HG03520 (cell line): ENCODE data around the gene WASHC3.
A peak's percentile ranks its signal among the peaks of the same experiment; 100 is the strongest.
"Not testable (repeated sequence)": the region's sequence is repeated elsewhere in the genome, so short reads cannot be mapped to it uniquely, and the experiment has no call there.

Experiments used
- ATAC-seq: cut with Tn5 transposase; IDR thresholded peaks from one replicate; pipeline ENCODE4 v1.9.1; 2021; ENCODE audit warnings: mild to moderate bottlenecking, moderate library complexity; ENCODE audit not compliant: unreplicated experiment

WASHC3 gene

GRCh38 chr12:102061560-102062418 is at the start of gene WASHC3:
Gene WASHC3 (minus strand): TSS chr12:102061991. CDS start chr12:102061962, 29 bp downstream.
- ATAC-seq: peak; percentile 89

DNA sequence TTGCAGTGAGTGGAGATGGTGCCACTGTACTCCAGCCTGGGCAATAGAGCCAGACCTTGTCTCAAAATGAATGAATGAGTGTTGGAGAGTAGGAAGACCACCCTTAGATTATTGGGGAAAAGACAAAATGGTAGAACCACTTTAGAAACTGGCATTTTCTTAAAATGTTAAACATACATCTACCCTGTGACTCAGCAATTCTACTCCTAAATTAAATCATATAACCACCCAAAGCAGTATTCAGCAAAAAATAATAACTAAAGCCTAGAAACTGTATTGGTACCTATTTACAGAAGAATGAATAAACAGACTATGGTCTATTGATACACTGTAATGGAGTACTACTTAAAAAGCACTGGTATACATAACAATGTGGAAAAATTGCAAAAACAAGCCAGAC is 49.0 kb upstream of the WASHC3 start:
- no peak for ATAC-seq

DNA sequence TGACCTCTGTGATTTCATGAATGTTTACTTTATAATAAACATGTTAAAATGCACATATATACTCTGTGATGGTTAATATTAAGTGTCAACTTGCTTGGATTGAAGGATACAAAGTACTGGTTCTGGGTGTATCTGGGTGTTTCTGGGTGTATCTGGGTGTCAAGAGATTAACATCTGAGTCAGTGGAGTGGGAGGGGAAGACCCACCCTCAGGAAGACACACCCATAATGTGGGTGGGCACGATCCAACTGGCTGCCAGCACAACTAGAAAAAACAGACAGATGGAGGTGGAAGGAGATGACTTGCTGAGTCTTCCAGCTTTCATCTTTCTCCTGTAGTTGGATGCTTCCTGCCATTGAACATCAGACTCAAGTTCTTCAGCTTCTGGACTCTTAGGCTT is 46.2 kb upstream of the WASHC3 start:
- no peak for ATAC-seq

DNA sequence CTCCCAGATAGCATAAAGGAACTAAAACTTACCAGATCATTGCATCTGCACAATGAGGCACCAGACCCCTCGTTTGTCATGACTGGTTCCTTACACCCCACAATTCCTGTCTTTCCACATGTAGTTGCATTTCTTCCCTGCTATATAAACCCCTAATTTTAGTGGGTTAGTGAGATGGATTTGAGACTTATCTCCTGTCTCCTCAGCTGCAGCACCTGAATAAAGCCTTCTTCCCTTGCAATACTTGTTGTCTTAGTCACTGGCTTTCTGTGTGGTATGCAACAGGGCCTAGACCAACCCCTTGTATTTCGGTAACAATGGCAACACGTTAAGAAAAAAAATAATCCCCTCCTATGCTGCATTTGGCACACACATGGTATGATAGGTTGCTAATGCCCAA is 45.1 kb upstream of the WASHC3 start:
- no peak for ATAC-seq

DNA sequence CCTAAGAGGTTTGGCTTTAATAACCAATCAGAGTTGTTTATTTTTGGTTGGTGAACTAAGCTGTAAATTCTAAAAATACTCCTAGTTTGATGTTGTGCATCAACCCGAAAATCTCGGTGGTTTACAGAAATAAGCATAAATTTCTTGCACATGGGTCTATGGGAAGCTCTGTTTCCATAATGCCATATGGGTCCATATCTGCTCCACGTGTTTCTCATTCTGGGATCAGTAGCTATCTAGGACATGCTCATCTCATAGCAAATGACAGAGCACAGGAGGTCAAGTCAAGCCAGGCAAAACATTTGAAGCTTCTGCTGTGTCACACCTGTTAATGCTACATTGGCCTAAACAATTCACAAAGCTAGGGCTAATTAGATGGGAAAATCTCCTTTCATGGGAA is 35.1 kb upstream of the WASHC3 start:
- no peak for ATAC-seq

DNA sequence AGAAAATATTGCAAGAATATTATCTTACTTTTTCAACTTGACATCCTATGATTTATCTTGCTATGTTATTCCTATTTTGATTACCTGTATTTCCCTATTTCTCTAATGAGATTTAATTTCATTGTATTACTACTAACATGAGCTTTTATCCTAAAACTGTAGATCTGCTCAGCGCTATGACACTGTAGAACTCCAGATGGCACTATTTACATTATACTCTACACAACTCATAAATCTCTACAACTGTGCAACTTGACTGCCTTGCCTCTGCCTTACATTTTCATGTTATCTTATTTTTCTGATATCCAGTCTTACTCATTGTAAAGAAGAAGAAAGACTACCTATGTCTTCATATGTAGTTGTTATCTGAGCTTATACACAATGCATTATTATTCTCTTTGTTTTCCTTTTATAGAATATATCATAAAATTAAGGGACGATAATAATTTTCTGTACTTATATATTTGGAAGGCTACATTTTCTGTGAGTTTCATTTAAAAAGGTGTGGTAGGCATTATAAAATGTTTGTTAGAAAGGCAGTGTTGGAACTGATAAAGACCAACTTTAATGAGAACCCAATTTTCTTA is 34.0 kb upstream of the WASHC3 start:
- ATAC-seq: peak; percentile 55

DNA sequence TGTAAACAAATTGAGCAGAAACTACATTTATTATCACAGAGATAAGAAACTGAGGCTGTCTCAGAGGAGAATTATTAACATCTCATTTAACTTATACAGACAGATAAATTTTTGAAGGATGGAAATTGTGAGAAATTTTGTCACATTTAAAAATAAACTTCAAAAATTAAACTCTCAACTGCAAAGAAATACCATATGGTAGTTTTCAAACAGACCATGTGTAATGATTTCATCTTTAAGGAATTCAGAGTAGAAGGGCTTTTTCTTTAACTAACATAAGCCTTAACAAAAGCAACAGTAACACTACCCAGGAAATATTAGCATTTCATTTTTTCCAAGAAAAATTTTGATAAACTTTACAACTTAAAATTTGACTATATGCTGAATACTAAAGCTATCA is 31.5 kb upstream of the WASHC3 start:
- ATAC-seq: no peak

GRCh38 chr12:102089228-102089835 is 27.5 kb upstream of the WASHC3 start:
- ATAC-seq: not testable (repeated sequence)

GRCh38 chr12:102080842-102081241 is 19.1 kb upstream of the WASHC3 start:
- ATAC-seq: no peak

- not testable (repeated sequence) for ATAC-seq
These were observed 10.3 kb upstream of the WASHC3 start for GRCh38 chr12:102072092-102072491.

DNA sequence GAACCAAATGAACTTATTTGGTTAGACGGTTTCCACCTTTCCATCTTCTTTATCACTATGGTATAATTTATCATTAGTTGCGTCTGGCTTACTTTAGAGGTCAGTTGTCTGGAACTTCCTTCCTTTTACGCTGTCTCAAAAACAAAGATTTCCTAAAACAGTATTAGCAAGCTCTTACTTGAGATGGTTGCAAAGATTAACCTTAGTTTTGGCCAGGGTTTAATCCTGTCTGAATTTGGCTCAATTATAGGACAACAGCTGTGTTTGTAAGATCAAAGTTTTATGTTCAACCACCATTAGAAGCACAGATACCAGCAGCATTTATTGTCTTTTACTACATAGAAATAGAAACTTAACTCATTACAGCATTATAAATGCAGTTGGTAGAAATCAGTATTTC is 7.9 kb upstream of the WASHC3 start:
- ATAC-seq: no peak

- ATAC-seq: no peak
These were observed 5.9 kb upstream of the WASHC3 start for GRCh38 chr12:102067574-102068258.

DNA sequence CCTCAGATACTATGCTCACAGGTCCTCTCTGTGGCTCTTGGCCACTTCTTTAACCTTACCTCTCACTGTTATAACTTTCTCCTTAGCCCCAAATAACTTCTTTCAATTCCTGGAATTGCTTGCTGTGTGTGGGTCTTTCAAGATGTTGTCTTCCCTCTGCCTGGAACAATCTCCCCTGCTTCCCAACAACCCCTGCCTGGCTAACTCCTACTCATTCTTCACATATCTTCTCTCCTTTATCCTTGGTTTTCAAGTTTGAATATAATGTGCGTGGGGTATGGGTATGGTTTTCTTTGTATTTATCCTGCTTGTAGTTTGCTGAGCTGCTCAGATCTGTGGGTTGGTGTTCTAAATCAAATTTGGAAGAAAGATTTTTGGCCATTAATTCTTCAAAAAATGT is 2.7 kb upstream of the WASHC3 start:
- ATAC-seq: no peak

DNA sequence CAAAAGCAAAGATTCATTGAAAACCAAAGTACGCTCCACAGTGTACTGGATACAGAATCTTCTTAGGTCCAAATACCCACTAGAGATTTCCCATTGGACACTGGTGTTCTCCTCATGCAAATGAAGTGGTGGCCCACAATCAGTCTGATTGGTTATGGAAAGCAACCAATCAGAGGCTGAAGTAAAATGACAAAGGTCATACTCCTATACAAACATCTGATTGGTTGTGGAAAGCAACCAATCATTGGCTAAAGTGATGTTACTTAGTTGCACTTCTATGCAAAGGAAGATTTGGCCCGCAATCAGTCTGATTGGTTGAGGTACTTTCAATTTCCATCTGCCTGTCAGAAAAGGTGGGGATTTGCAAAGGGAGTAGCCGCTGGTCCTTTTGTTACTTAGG is 1.3 kb upstream of the WASHC3 start:
- no peak for ATAC-seq

- ATAC-seq: no peak
These were observed 622 bp upstream of the WASHC3 start for GRCh38 chr12:102062419-102062806.

DNA sequence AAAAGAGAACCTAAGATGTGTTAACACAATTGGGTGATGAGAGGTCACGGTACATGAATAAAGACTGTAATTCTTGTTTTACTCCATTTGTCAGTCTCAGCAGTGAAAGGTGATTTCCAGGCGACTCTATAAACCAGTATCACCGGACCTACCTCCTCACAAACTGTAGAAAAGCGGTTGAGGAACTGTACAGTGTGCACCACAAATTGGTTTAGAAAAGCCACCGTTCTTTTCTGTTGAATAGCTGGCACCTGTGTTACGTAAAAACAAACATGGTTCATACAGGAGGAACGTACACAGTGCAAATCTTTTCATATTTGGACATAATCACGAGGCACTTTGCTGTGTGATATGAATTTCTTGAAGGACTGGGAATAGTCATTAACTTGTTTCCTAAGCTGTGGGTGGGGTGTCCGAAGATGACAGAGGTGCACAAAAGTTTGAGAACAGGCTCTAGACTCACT is 663 bp downstream of the WASHC3 start:
- peak; percentile 29 for ATAC-seq

DNA sequence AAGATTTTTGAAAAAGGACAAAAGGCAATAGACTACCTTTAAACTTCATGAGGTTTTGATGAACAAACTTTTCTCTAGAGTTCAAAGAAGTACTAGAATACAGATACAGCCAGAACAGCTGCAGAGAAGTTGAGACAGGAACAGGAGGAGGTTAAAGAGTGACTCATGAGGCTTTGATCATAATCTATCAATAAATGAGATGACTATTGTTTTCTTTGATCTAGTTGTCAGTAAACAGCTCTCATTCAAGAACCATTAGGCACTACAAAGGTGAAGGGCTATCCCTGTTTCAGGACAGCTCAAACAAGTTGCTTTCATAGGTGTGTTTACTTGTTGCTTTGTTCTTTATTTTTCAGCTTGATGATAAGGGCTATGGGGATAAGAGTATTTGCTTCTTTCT is 2.4 kb downstream of the WASHC3 start:
- no peak for ATAC-seq

DNA sequence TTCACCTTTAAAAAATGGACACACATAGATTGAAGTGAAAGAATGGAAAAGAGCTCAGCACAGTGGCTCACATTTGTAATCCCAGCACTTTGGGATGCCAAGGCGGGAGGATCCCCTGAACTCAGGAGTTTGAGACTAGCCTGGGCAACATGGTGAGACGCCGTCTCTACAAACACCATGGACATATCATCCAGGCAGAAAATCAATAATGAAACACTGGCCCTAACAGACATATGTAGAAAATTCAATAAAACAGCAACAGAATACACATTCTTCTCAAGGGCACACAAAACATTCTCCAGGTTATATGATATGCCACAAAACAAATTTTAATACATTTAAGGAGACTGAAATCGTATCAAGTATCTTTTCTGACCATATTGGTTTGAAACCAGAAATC is 7.4 kb downstream of the WASHC3 start:
- ATAC-seq: no peak

- no peak for ATAC-seq
These were observed 8.8 kb downstream of the WASHC3 start for GRCh38 chr12:102053062-102053349.

GRCh38 chr12:102052192-102053061 is 9.4 kb downstream of the WASHC3 start:
- no peak for ATAC-seq
